Heart right ventricle (tissue), 16 donors: ENCODE results near the gene ALKBH5. TPM values are rescaled to one million over a fixed set of nuclear protein-coding genes. Genes with fewer than 3 reads are reported as not detected.

Source experiments
- ATAC-seq, 8 donors: fragments of 200-7000 bp; cut with Tn5 transposase; one replicate each; pipeline ENCODE4 v1.9.1; 2020; ENCODE audit warnings: mild to moderate bottlenecking in 8 of 8, moderate library complexity in 8 of 8, moderate number of reproducible peaks in 1 of 8
- DNase-seq, 2 donors: peaks; one replicate each; pipeline ENCODE4 v3.0.0-alpha.2; 2020
- H3K27ac ChIP-seq, 10 donors: fragments of 200-600 bp; sonication (generic) in 2 of 10; one replicate each; pipeline versions ENCODE4 v1.5.0 to v1.8.0; 2020 to 2022; ENCODE audit warnings: mild to moderate bottlenecking in 3 of 10
- H3K27me3 ChIP-seq, 7 donors: fragments of 200-600 bp; one replicate each; pipeline ENCODE4 v1.8.0; 2021 to 2022; ENCODE audit warnings: mild to moderate bottlenecking in 2 of 7
- H3K36me3 ChIP-seq, 9 donors: fragments of 200-600 bp; sonication (generic) in 1 of 9; one replicate each; pipeline versions ENCODE4 v1.5.0 to v1.8.0; 2020 to 2022; ENCODE audit warnings: mild to moderate bottlenecking in 2 of 9
- H3K4me1 ChIP-seq, 9 donors: fragments of 200-600 bp; sonication (generic) in 1 of 9; one replicate each; pipeline versions ENCODE4 v1.5.0 to v1.8.0; 2020 to 2022; ENCODE audit warnings: mild to moderate bottlenecking in 4 of 9
- H3K4me3 ChIP-seq, 10 donors: fragments of 200-600 bp; sonication (generic) in 2 of 10; one replicate each; pipeline versions ENCODE4 v1.5.0 to v1.8.0; 2020 to 2022; ENCODE audit warnings: mild to moderate bottlenecking in 7 of 10, moderate library complexity in 2 of 10
- H3K9me3 ChIP-seq, 11 donors: fragments of 200-600 bp in 10 of 11; sonication (generic) in 2 of 11; one replicate each; pipeline versions ENCODE4 v1.5.0 to v1.8.0; 2013 to 2022; ENCODE audit warnings: mild to moderate bottlenecking in 2 of 11, control low read depth in 1 of 11, moderate library complexity in 1 of 11
- CTCF ChIP-seq, 9 donors: fragments of 200-600 bp; sonication (generic) in 2 of 9; IDR thresholded peaks; one replicate each; pipeline versions ENCODE4 v1.5.0 to v1.8.0; 2021 to 2022; ENCODE audit warnings: antibody characterized with exemption in 9 of 9, mild to moderate bottlenecking in 5 of 9, moderate library complexity in 1 of 9
- WGBS, 2 donors: extraction: QIAGEN DNeasy Blood & Tissue Kit; methylation state at CpG; one replicate each; pipeline ENCODE4 v1.1.7; 2013; ENCODE audit warnings: inconsistent platforms in 1 of 2; 5-methylcytosine and 5-hydroxymethylcytosine counted together
- intact Hi-C, 10 donors: fragments of 100-400 bp; cut with DNase I; formaldehyde crosslinking; loops; one replicate each; pipeline versions ENCODE4 v1.11.1 to v1.14.2; 2022
- polyA plus RNA-seq, 2 donors: library from polyadenylated mRNA; stranded (reverse); fragments of 200-250 nt; gene quantifications; one replicate each; pipeline ENCODE4 v1.2.3, GENCODE V29; 2013
- total RNA-seq, 10 donors: library from RNA; stranded (reverse); fragmentation: NEBNext Ultra II Directional in 3 of 10; extraction: Animal tissue kit (Norgen Biotek cat#: 25700) in 3 of 10; gene quantifications; one replicate each; pipeline versions ENCODE4 v1.2.1 to v1.2.4, GENCODE V29; 2021 to 2023
- donor health status: Arrhythmogenic right ventricular cardiomyopathy.
- donor health status: ischemic (EF 13 %, LVEDD 7.1; RV severe dilation, severe dysfunction).
- donor health status: healthy with polysubstance abuse.
- donor health status: DM: no; HTN: yes; CAD: no.
- donor health status: DM: no; HTN: no; CAD: no.
- donor health status: ischemic (EF 25% LVEDD 6.9; RV normal size, moderate dysfunction).
- donor health status: ischemic (EF 25% LVEDD 5.7; RV mildly dilated, moderate dysfunction).
- donor health status: healthy.
- donor health status: DM: yes; HTN: yes; CAD: no.
- donor health status: Ischemic cardiomyopathy.
- donor health status: ischemic (EF 35%, LVEDD 5.7; RV mildly dilated, moderate dysfunction).
- donor health status: nonischemic (EF 11% LVEDD 7.7; RV severe dilation, severe dysfunction).
- donor health status: DM: yes; HTN: yes; CAD: no.
- donor health status: PGD.
- donor health status: ischemic (EF 29% LVEDD 5.4; RV normal size, mild dysfunction).
- donor health status: nonischemic (EF 23%, LVEDD 6.1; RV moderate dilation, normal function).

Gene ALKBH5
- total and polyA plus RNA-seq, 12 donors = 72.6 to 208 (median 190) TPM

GRCh38 chr17:18145811-18146210 lies 37.8 kb upstream of the ALKBH5 start:
- 86 to 91% methylated on average over 13 of the region's 13 CpGs for WGBS, 2 donors
- Histone ChIP-seq H3K9me3 (no peaks in the 10 kb centered on the region), H3K27me3 (no peaks in the 10 kb centered on the region), H3K36me3 (no peaks in the 10 kb centered on the region), H3K4me1 (peaks cover 0 to 6% (median 0%) of the 10 kb centered on the region in 9 donors), H3K27ac (no peak overlapping the region), H3K4me3 (no peak overlapping the region)
- DNase-seq = no peak
- intact Hi-C loops = loop anchor here in 3 of 10 donors (10.0 kb wide), 2 partner anchors 59 to 69 kb away; no protein-coding TSS in a partner anchor
- no peak for ATAC-seq
- TF ChIP-seq CTCF (IDR thresholded peaks at IDR 0.05) = no peak

- WGBS, 2 donors = 88 to 94% methylated on average over 2 of the region's 2 CpGs
- peaks cover 0 to 1% (median 0%) of the 10 kb centered on the region in 9 donors for H3K4me1 ChIP-seq
- ATAC-seq (no peak), DNase-seq (no peak)
- no peak for TF ChIP-seq CTCF (IDR thresholded peaks at IDR 0.05)
- intact Hi-C loops = loop anchor here in 3 of 10 donors (10.0 kb wide), 2 partner anchors 59 to 69 kb away; no protein-coding TSS in a partner anchor
- H3K4me3 ChIP-seq = no peak overlapping the region
- H3K27ac ChIP-seq = no peak overlapping the region
- H3K27me3 ChIP-seq = no peaks in the 10 kb centered on the region
- H3K36me3 ChIP-seq = no peaks in the 10 kb centered on the region
- H3K9me3 ChIP-seq = no peaks in the 10 kb centered on the region
These were observed 37.4 kb upstream of the ALKBH5 start for GRCh38 chr17:18146259-18146658.

GRCh38 chr17:18146980-18147379 lies 36.6 kb upstream of the ALKBH5 start:
- DNase-seq (no peak), ATAC-seq (no peak)
- Histone ChIP-seq H3K27ac (no peak overlapping the region), H3K9me3 (no peaks in the 10 kb centered on the region), H3K27me3 (no peaks in the 10 kb centered on the region), H3K4me3 (no peak overlapping the region), H3K4me1 (no peaks in the 10 kb centered on the region), H3K36me3 (no peaks in the 10 kb centered on the region)
- WGBS, 2 donors = 84 to 87% methylated on average over 3 of the region's 3 CpGs
- TF ChIP-seq CTCF (IDR thresholded peaks at IDR 0.05) = no peak
- intact Hi-C loops = loop anchor here in 3 of 10 donors (10.0 kb wide), 2 partner anchors 58 to 68 kb away; no protein-coding TSS in a partner anchor

- Histone ChIP-seq H3K36me3 (no peaks in the 10 kb centered on the region), H3K27me3 (no peaks in the 10 kb centered on the region), H3K4me3 (no peak overlapping the region), H3K9me3 (no peaks in the 10 kb centered on the region), H3K27ac (no peak overlapping the region), H3K4me1 (peaks cover 0 to 11% (median 8%) of the 10 kb centered on the region in 9 donors)
- intact Hi-C loops = loop anchor here in 3 of 10 donors (10.0 kb wide), 2 partner anchors 56 to 66 kb away; no protein-coding TSS in a partner anchor
- no peak for TF ChIP-seq CTCF (IDR thresholded peaks at IDR 0.05)
- no peak for DNase-seq
- 85 to 91% methylated on average over 7 of the region's 7 CpGs for WGBS, 2 donors
- ATAC-seq = no peak
These were observed 35.0 kb upstream of the ALKBH5 start for GRCh38 chr17:18148586-18148985.
